Astrocyte (in vitro differentiated cells and primary cell): ENCODE data around the gene PDE11A. TPM values are rescaled to one million over a fixed set of nuclear protein-coding genes. Genes with fewer than 3 reads are reported as not detected.

Experiments
- DNase-seq: peaks from one replicate; pipeline ENCODE4 v3.0.0-alpha.2; 2010; ENCODE audit warnings: low read depth
- FAIRE-seq: peaks from 2 replicates; lab custom pipeline; 2011; peaks lifted over from hg19 to GRCh38; lab: Jason Lieb, UNC
- H2AFZ ChIP-seq: 2 replicates; pipeline ENCODE4 v1.6.0; 2012; ENCODE audit warnings: low read depth, low read length, inconsistent platforms
- H3K27ac ChIP-seq: 2 replicates; pipeline ENCODE4 v1.5.1; 2011; ENCODE audit warnings: low read depth, low read length, inconsistent platforms
- H3K27me3 ChIP-seq: 2 replicates; pipeline ENCODE4 v1.6.0; 2011; ENCODE audit warnings: low read length, inconsistent platforms; ENCODE audit not compliant: insufficient read depth
- H3K36me3 ChIP-seq: 2 replicates; pipeline ENCODE4 v1.5.1; 2011; ENCODE audit warnings: low read length, inconsistent platforms; ENCODE audit not compliant: insufficient read depth
- H3K4me1 ChIP-seq: 2 replicates; pipeline ENCODE4 v1.5.1; 2011; ENCODE audit warnings: low read length, inconsistent platforms; ENCODE audit not compliant: insufficient read depth
- H3K4me2 ChIP-seq: 2 replicates; pipeline ENCODE4 v1.6.0; 2012; ENCODE audit warnings: low read length, inconsistent platforms
- H3K4me3 ChIP-seq: 2 replicates; pipeline ENCODE4 v1.5.1; 2011; ENCODE audit warnings: low read depth, mild to moderate bottlenecking, low read length, inconsistent platforms; ENCODE audit not compliant: insufficient read depth
- H3K79me2 ChIP-seq: 2 replicates; pipeline ENCODE4 v1.6.0; 2012; ENCODE audit warnings: mild to moderate bottlenecking, low read length, inconsistent platforms; ENCODE audit not compliant: insufficient read depth
- H3K9ac ChIP-seq: 2 replicates; pipeline ENCODE4 v1.6.0; 2012; ENCODE audit warnings: mild to moderate bottlenecking, low read length, inconsistent platforms
- H3K9me3 ChIP-seq: 2 replicates; pipeline ENCODE4 v1.5.1; 2012; ENCODE audit warnings: low read depth, mild to moderate bottlenecking, low read length, inconsistent platforms; ENCODE audit not compliant: insufficient read depth
- H4K20me1 ChIP-seq: 2 replicates; pipeline ENCODE4 v1.6.0; 2012; ENCODE audit warnings: low read length, inconsistent platforms; ENCODE audit not compliant: insufficient read depth
- H3K27ac Mint-ChIP-seq: one replicate; pipeline ENCODE4 v1.8.0; 2021; ENCODE audit warnings: mild to moderate bottlenecking, mixed read lengths; ENCODE audit not compliant: unreplicated experiment
- H3K27me3 Mint-ChIP-seq: one replicate; pipeline ENCODE4 v1.8.0; 2021; ENCODE audit warnings: low read depth, mixed read lengths; ENCODE audit not compliant: unreplicated experiment
- H3K36me3 Mint-ChIP-seq: one replicate; pipeline ENCODE4 v1.8.0; 2021; ENCODE audit warnings: low read depth, mixed read lengths; ENCODE audit not compliant: unreplicated experiment
- H3K4me1 Mint-ChIP-seq: one replicate; pipeline ENCODE4 v1.8.0; 2021; ENCODE audit warnings: low read depth, mixed read lengths; ENCODE audit not compliant: unreplicated experiment
- H3K4me3 Mint-ChIP-seq: one replicate; pipeline ENCODE4 v1.8.0; 2021; ENCODE audit warnings: mild to moderate bottlenecking, moderate library complexity, mixed read lengths; ENCODE audit not compliant: unreplicated experiment
- H3K9me3 Mint-ChIP-seq: one replicate; pipeline ENCODE4 v1.8.0; 2021; ENCODE audit warnings: mild to moderate bottlenecking, mixed read lengths; ENCODE audit not compliant: unreplicated experiment
- CTCF ChIP-seq: IDR thresholded peaks from 2 replicates; pipeline ENCODE4 v1.5.1; 2011; ENCODE audit warnings: low read depth, mild to moderate bottlenecking, inconsistent platforms, low read length, moderate library complexity; ENCODE audit not compliant: insufficient read depth
- EZH2 ChIP-seq: IDR thresholded peaks from 2 replicates; pipeline ENCODE4 v1.6.1; 2012; ENCODE audit warnings: mild to moderate bottlenecking, low read length, inconsistent platforms; ENCODE audit not compliant: insufficient read depth
- total RNA-seq: library from RNA; stranded (reverse); gene quantifications from 2 replicates; pipeline ENCODE4 v1.2.1, GENCODE V29; 2021

The PDE11A gene
- total RNA-seq, 1 donor from 2014 or later, result 0.45 TPM

- Histone ChIP-seq H3K4me1 (no peaks in the 10 kb centered on the region), H3K4me2 (peak overlapping the region; percentile 78), H3K36me3 (no peaks in the 10 kb centered on the region), H3K79me2 (no peaks in the 10 kb centered on the region), H3K27ac (no peak overlapping the region), H3K9me3 (no peaks in the 10 kb centered on the region), H3K27me3 (no peaks in the 10 kb centered on the region), H2AFZ (peak overlapping the region; percentile 79), H4K20me1 (no peaks in the 10 kb centered on the region), H3K4me3 (peak overlapping the region; percentile 20), H3K9ac (no peak overlapping the region)
- Mint-ChIP-seq H3K4me1 (peaks cover 4% of the 10 kb centered on the region), H3K9me3 (peaks cover 3% of the 10 kb centered on the region), H3K36me3 (no peaks in the 10 kb centered on the region), H3K4me3 (no peak overlapping the region), H3K27me3 (peaks cover 20% of the 10 kb centered on the region), H3K27ac (no peak overlapping the region)
- DNase-seq, result peak; percentile 30
- peak; percentile 70 for TF ChIP-seq CTCF
- no peak for TF ChIP-seq EZH2
- no peak for FAIRE-seq
Measured at GRCh38 chr2:177763531-177764265, 308.9 kb downstream of the PDE11A start.

GRCh38 chr2:177759443-177759842 is 313.1 kb downstream of the PDE11A start:
- Histone ChIP-seq H3K79me2 (no peaks in the 10 kb centered on the region), H3K9ac (no peak overlapping the region), H2AFZ (no peak overlapping the region), H3K27ac (no peak overlapping the region), H3K4me3 (no peak overlapping the region), H3K27me3 (no peaks in the 10 kb centered on the region), H3K36me3 (no peaks in the 10 kb centered on the region), H4K20me1 (no peaks in the 10 kb centered on the region), H3K9me3 (no peaks in the 10 kb centered on the region), H3K4me1 (no peaks in the 10 kb centered on the region), H3K4me2 (no peak overlapping the region)
- Mint-ChIP-seq H3K27me3 (peaks cover 24% of the 10 kb centered on the region), H3K9me3 (peaks cover 3% of the 10 kb centered on the region), H3K4me1 (peaks cover 8% of the 10 kb centered on the region), H3K4me3 (no peak overlapping the region), H3K27ac (peak overlapping the region; percentile 37), H3K36me3 (no peaks in the 10 kb centered on the region)
- no peak for TF ChIP-seq EZH2
- no peak for TF ChIP-seq CTCF
- FAIRE-seq (no peak), DNase-seq (no peak)
